Uterus (tissue), 4 donors: Measurements from ENCODE around the gene RAB19. TPM values are rescaled to one million over a fixed set of nuclear protein-coding genes. Genes with fewer than 3 reads are reported as not detected.

Experiments used
- DNase-seq, 2 donors: peaks; one replicate each; pipeline ENCODE4 v3.0.0-alpha.2; 2019 to 2020
- H3K27ac ChIP-seq, 2 donors: fragments of 200-600 bp; sonication (generic); 1 replicate in 1 of 2; 2 replicates in 1 of 2; pipeline ENCODE4 v1.5.1; 2016 to 2018
- H3K27me3 ChIP-seq, 2 donors: fragments of 200-600 bp; sonication (generic); one replicate each; pipeline ENCODE4 v1.5.1; 2018 to 2019; ENCODE audit warnings: control low read depth in 1 of 2
- H3K36me3 ChIP-seq, 2 donors: fragments of 200-600 bp; sonication (generic); one replicate each; pipeline ENCODE4 v1.5.1; 2019; ENCODE audit warnings: control low read depth in 1 of 2
- H3K4me1 ChIP-seq, 2 donors: fragments of 200-600 bp; sonication (generic); one replicate each; pipeline ENCODE4 v1.5.1; 2018 to 2019; ENCODE audit warnings: control low read depth in 1 of 2
- H3K4me3 ChIP-seq, 2 donors: fragments of 200-600 bp; sonication (generic); 1 replicate in 1 of 2; 2 replicates in 1 of 2; pipeline ENCODE4 v1.5.1; 2018 to 2019; ENCODE audit warnings: mild to moderate bottlenecking in 1 of 2
- H3K9me3 ChIP-seq, 2 donors: fragments of 200-600 bp; sonication (generic); one replicate each; pipeline ENCODE4 v1.5.1; 2019; ENCODE audit warnings: control low read depth in 1 of 2
- CTCF ChIP-seq, 4 experiments: fragments of 200-600 bp in 2 of 4; fragments of 450-650 bp in 2 of 4; sonication (generic) in 2 of 4; IDR thresholded peaks; one replicate each; pipeline ENCODE4 v1.5.1; 2016 to 2019; ENCODE audit warnings: antibody characterized with exemption in 4 of 4, mild to moderate bottlenecking in 2 of 4, moderate library complexity in 1 of 4
- POLR2A ChIP-seq, 2 donors: fragments of 450-650 bp; IDR thresholded peaks; one replicate each; pipeline ENCODE4 v1.6.1; 2016; ENCODE audit warnings: antibody characterized with exemption in 2 of 2, mild to moderate bottlenecking in 1 of 2, moderate library complexity in 1 of 2
- intact Hi-C: fragments of 100-400 bp; cut with DNase I; formaldehyde crosslinking; loops from one replicate; pipeline ENCODE4 v1.15.1; 2023; ENCODE audit warnings: low total_unique reads
- total RNA-seq, 4 donors: library from RNA; depleted of rRNA in 3 of 4; stranded (reverse); fragments of >200 nt in 3 of 4; gene quantifications; one replicate each; pipeline versions ENCODE4 v1.1.0 to v1.2.4, GENCODE V29; 2014 to 2023
- donor health status: DM: yes; HTN: yes; CAD: no.

Gene RAB19
- total RNA-seq, 4 donors from 2014 or later = not detected

- H3K9me3 ChIP-seq = no peaks in the 10 kb centered on the region
- no peaks in the 10 kb centered on the region for H3K36me3 ChIP-seq
- TF ChIP-seq CTCF (IDR thresholded peaks at IDR 0.05) (no peak), POLR2A (IDR thresholded peaks at IDR 0.05) (no peak)
- no peak overlapping the region for H3K27ac ChIP-seq
- no peak overlapping the region for H3K4me3 ChIP-seq
- H3K4me1 ChIP-seq = no peaks in the 10 kb centered on the region
- intact Hi-C loops = no loop called here
- no peaks in the 10 kb centered on the region for H3K27me3 ChIP-seq
- DNase-seq = no peak
Observed at GRCh38 chr7:140426130-140426529, 22.3 kb downstream of the RAB19 start.

- no peak overlapping the region for H3K27ac ChIP-seq
- H3K4me3 ChIP-seq = no peak overlapping the region
- no peak for DNase-seq
- H3K4me1 ChIP-seq = no peaks in the 10 kb centered on the region
- TF ChIP-seq POLR2A (IDR thresholded peaks at IDR 0.05) = no peak
- TF ChIP-seq CTCF (IDR thresholded peaks at IDR 0.05) = no peak
- H3K36me3 ChIP-seq = no peaks in the 10 kb centered on the region
- intact Hi-C loops = no loop called here
- H3K27me3 ChIP-seq = no peaks in the 10 kb centered on the region
- H3K9me3 ChIP-seq = no peaks in the 10 kb centered on the region
Observed at GRCh38 chr7:140433396-140433795, 29.5 kb downstream of the RAB19 start.

- Histone ChIP-seq H3K4me3 (no peak overlapping the region), H3K9me3 (no peaks in the 10 kb centered on the region), H3K4me1 (no peaks in the 10 kb centered on the region), H3K27ac (no peak overlapping the region), H3K36me3 (no peaks in the 10 kb centered on the region), H3K27me3 (no peaks in the 10 kb centered on the region)
- intact Hi-C loops = no loop called here
- no peak for DNase-seq
- no peak for TF ChIP-seq CTCF (IDR thresholded peaks at IDR 0.05)
- no peak for TF ChIP-seq POLR2A (IDR thresholded peaks at IDR 0.05)
Observed at GRCh38 chr7:140435252-140435895, 31.5 kb downstream of the RAB19 start.

GRCh38 chr7:140439359-140439758 lies 35.5 kb downstream of the RAB19 start:
- Histone ChIP-seq H3K27ac (no peak overlapping the region), H3K36me3 (no peaks in the 10 kb centered on the region), H3K4me1 (no peaks in the 10 kb centered on the region), H3K9me3 (no peaks in the 10 kb centered on the region), H3K27me3 (no peaks in the 10 kb centered on the region), H3K4me3 (no peak overlapping the region)
- intact Hi-C loops = no loop called here
- TF ChIP-seq CTCF (IDR thresholded peaks at IDR 0.05) (no peak), POLR2A (IDR thresholded peaks at IDR 0.05) (no peak)
- no peak for DNase-seq

GRCh38 chr7:140440593-140440992 lies 36.7 kb downstream of the RAB19 start:
- intact Hi-C loops = no loop called here
- no peak for DNase-seq
- TF ChIP-seq POLR2A (IDR thresholded peaks at IDR 0.05) (no peak), CTCF (IDR thresholded peaks at IDR 0.05) (no peak)

More at GRCh38 chr7:140440593-140440992, 36.7 kb downstream of the RAB19 start:
- H3K36me3 ChIP-seq = no peaks in the 10 kb centered on the region
- H3K9me3 ChIP-seq = no peaks in the 10 kb centered on the region
- no peak overlapping the region for H3K4me3 ChIP-seq
- no peak overlapping the region for H3K27ac ChIP-seq
- no peaks in the 10 kb centered on the region for H3K4me1 ChIP-seq
- no peaks in the 10 kb centered on the region for H3K27me3 ChIP-seq
